Aorta (tissue), 4 donors: Measurements from ENCODE around the gene HDAC1. TPM values are rescaled to one million over a fixed set of nuclear protein-coding genes. Genes with fewer than 3 reads are reported as not detected.

Source experiments
- polyA plus RNA-seq, 2 donors: library from polyadenylated mRNA; stranded (reverse); fragments of 200-250 nt; gene quantifications; one replicate each; pipeline ENCODE4 v1.2.3, GENCODE V29; 2013
- total RNA-seq, 2 donors: library from RNA; stranded (reverse); fragmentation: NEBNext Ultra II Directional; extraction: Animal tissue kit (Norgen Biotek cat#: 25700); gene quantifications; one replicate each; pipeline ENCODE4 v1.2.1, GENCODE V29; 2021
- donor health status: healthy with polysubstance abuse.
- donor health status: Bipolar disorder and iron deficiency.
- donor health status: DM: no; HTN: no; CAD: no.
- donor health status: DM: yes; HTN: yes; CAD: no.

The HDAC1 gene
- total and polyA plus RNA-seq, 4 donors = 37.2 to 65.5 (median 51.7) TPM

Other genes with a start within 250 kb of the HDAC1 start
- gene TMEM39B, start 219.1 kb upstream of the HDAC1 start, total RNA-seq = 10 to 100 TPM; 14.1 to 21.1 TPM
- gene TMEM39B, start 219.1 kb upstream of the HDAC1 start, polyA plus RNA-seq = 10 to 100 TPM in 1 of 2 donors, 1 to 10 TPM in 1; 3.5 to 16.6 TPM
- gene KPNA6, start 184.0 kb upstream of the HDAC1 start, total RNA-seq = 10 to 100 TPM; 58.4 to 66.2 TPM
- gene KPNA6, start 184.0 kb upstream of the HDAC1 start, polyA plus RNA-seq = 10 to 100 TPM in 1 of 2 donors, 1 to 10 TPM in 1; 8.8 to 11.0 TPM
- gene TXLNA, start 112.4 kb upstream of the HDAC1 start, total RNA-seq = 10 to 100 TPM; 46.7 to 55.5 TPM
- gene TXLNA, start 112.4 kb upstream of the HDAC1 start, polyA plus RNA-seq = 10 to 100 TPM; 14.3 to 23.9 TPM
- gene CCDC28B, start 91.5 kb upstream of the HDAC1 start, total RNA-seq = 1 to 10 TPM; 4.8 to 7.1 TPM
- gene CCDC28B, start 91.5 kb upstream of the HDAC1 start, polyA plus RNA-seq = 10 to 100 TPM in 1 of 2 donors, 1 to 10 TPM in 1; 2.8 to 10.5 TPM
- 1 to 10 TPM in 1 of 2 donors, under 1 TPM in 1; 0.62 to 1.4 TPM for gene IQCC, start 86.4 kb upstream of the HDAC1 start, total RNA-seq
- 1 to 10 TPM in 1 of 2 donors, under 1 TPM in 1; 0.50 to 2.4 TPM for gene IQCC, start 86.4 kb upstream of the HDAC1 start, polyA plus RNA-seq
- not detected for gene DCDC2B, start 83.0 kb upstream of the HDAC1 start, total RNA-seq
- not detected for gene DCDC2B, start 83.0 kb upstream of the HDAC1 start, polyA plus RNA-seq
- 10 to 100 TPM; 18.0 to 24.3 TPM for gene TMEM234, start 69.7 kb upstream of the HDAC1 start, total RNA-seq
- gene TMEM234, start 69.7 kb upstream of the HDAC1 start, polyA plus RNA-seq = 10 to 100 TPM; 10.4 to 21.0 TPM
- gene EIF3I, start 69.7 kb upstream of the HDAC1 start, total RNA-seq = 100 to 1,000 TPM; 102 to 108 TPM
- gene EIF3I, start 69.7 kb upstream of the HDAC1 start, polyA plus RNA-seq = 100 to 1,000 TPM; 127 to 141 TPM
- 10 to 100 TPM in 1 of 2 donors, 1 to 10 TPM in 1; 9.6 to 11.8 TPM for gene FAM167B, start 44.9 kb upstream of the HDAC1 start, total RNA-seq
- 1 to 10 TPM; 3.6 to 3.8 TPM for gene FAM167B, start 44.9 kb upstream of the HDAC1 start, polyA plus RNA-seq
- gene LCK, start 40.8 kb upstream of the HDAC1 start, total RNA-seq = 1 to 10 TPM; 2.4 to 4.6 TPM
- gene LCK, start 40.8 kb upstream of the HDAC1 start, polyA plus RNA-seq = 1 to 10 TPM in 1 of 2 donors, under 1 TPM in 1; 0.18 to 1.6 TPM
- 10 to 100 TPM; 31.0 to 34.7 TPM for gene MARCKSL1, start 44.1 kb downstream of the HDAC1 start, total RNA-seq
- gene MARCKSL1, start 44.1 kb downstream of the HDAC1 start, polyA plus RNA-seq = 10 to 100 TPM in 1 of 2 donors, 1 to 10 TPM in 1; 4.7 to 10.1 TPM
- 10 to 100 TPM in 1 of 2 donors, 1 to 10 TPM in 1; 6.5 to 11.7 TPM for gene FAM229A, start 70.4 kb downstream of the HDAC1 start, total RNA-seq
- gene FAM229A, start 70.4 kb downstream of the HDAC1 start, polyA plus RNA-seq = 10 to 100 TPM in 1 of 2 donors, 1 to 10 TPM in 1; 2.3 to 40.1 TPM
- 1 to 10 TPM; 1.7 to 2.2 TPM for gene TSSK3, start 70.5 kb downstream of the HDAC1 start, total RNA-seq
- gene TSSK3, start 70.5 kb downstream of the HDAC1 start, polyA plus RNA-seq = under 1 TPM in 1 of 2 donors, not detected in 1; 0.41 TPM
- 10 to 100 TPM; 55.2 to 62.8 TPM for gene BSDC1, start 102.4 kb downstream of the HDAC1 start, total RNA-seq
- 10 to 100 TPM; 26.4 to 42.9 TPM for gene BSDC1, start 102.4 kb downstream of the HDAC1 start, polyA plus RNA-seq
- gene ZBTB8B, start 173.0 kb downstream of the HDAC1 start, total RNA-seq = under 1 TPM in 1 of 2 donors, not detected in 1; 0.03 TPM
- gene ZBTB8B, start 173.0 kb downstream of the HDAC1 start, polyA plus RNA-seq = not detected
- 10 to 100 TPM in 1 of 2 donors, 1 to 10 TPM in 1; 7.6 to 10.4 TPM for gene ZBTB8A, start 247.3 kb downstream of the HDAC1 start, total RNA-seq
- 1 to 10 TPM; 1.9 to 3.0 TPM for gene ZBTB8A, start 247.3 kb downstream of the HDAC1 start, polyA plus RNA-seq